ENCODE data around the gene ZG16.
"Not testable (repeated sequence)": the region's sequence is repeated elsewhere in the genome, so short reads cannot be mapped to it uniquely, and the experiment has no call there.

The ZG16 gene

DNA sequence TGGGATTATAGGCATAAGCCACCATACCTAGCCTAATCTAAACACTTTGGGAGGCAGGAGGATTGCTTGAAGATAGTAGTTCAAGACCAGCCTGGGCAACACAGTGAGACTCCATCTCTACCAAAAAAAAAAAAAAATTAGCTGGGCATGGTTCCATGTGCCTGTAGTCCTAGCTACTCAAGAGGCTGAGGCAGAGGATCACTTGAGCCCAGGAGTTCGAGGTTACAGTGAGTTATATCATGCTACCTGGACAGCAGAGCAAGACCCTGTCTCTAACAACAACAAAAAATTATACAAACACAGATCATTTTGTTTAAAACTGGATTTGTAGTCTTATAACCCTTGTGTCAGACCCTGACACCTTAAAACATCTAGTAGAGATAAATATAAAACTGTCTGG, 24.5 kb upstream of the ZG16 start:
- no peak overlapping the region for H3K27ac ChIP-seq (ENCODE audit: low read depth, low read length)
- no peaks in the 10 kb centered on the region for H3K4me1 ChIP-seq (ENCODE audit: control insufficient read depth, insufficient read depth, low read length, unreplicated experiment)
- no peaks in the 10 kb centered on the region for H3K79me2 ChIP-seq (ENCODE audit: control insufficient read depth, insufficient read depth, low read length, unreplicated experiment)
- H3K27me3 ChIP-seq (ENCODE audit: insufficient read depth, low read length): no peaks in the 10 kb centered on the region
- no peak overlapping the region for H2AFZ ChIP-seq (ENCODE audit: low read length, unreplicated experiment)
- no peak overlapping the region for H3K4me3 ChIP-seq (ENCODE audit: low read depth, low read length)
- no peaks in the 10 kb centered on the region for H3K36me3 ChIP-seq (ENCODE audit: insufficient read depth, low read length)

- Histone ChIP-seq H3K4me1 (ENCODE audit: control insufficient read depth, insufficient read depth, low read length, unreplicated experiment) (no peaks in the 10 kb centered on the region), H3K4me3 (ENCODE audit: low read depth, low read length) (no peak overlapping the region), H2AFZ (ENCODE audit: low read length, unreplicated experiment) (no peak overlapping the region), H3K79me2 (ENCODE audit: control insufficient read depth, insufficient read depth, low read length, unreplicated experiment) (no peaks in the 10 kb centered on the region), H3K27ac (ENCODE audit: low read depth, low read length) (no peak overlapping the region), H3K27me3 (ENCODE audit: insufficient read depth, low read length) (no peaks in the 10 kb centered on the region), H3K36me3 (ENCODE audit: insufficient read depth, low read length) (no peaks in the 10 kb centered on the region)
These were observed 21.4 kb upstream of the ZG16 start for GRCh38 chr16:29756654-29757053.

- not testable (repeated sequence) for H3K79me2 ChIP-seq (ENCODE audit: control insufficient read depth, insufficient read depth, low read length, unreplicated experiment); H2AFZ ChIP-seq (ENCODE audit: low read length, unreplicated experiment); H3K27ac ChIP-seq (ENCODE audit: low read depth, low read length); H3K36me3 ChIP-seq (ENCODE audit: insufficient read depth, low read length); H3K4me3 ChIP-seq (ENCODE audit: low read depth, low read length); H3K4me1 ChIP-seq (ENCODE audit: control insufficient read depth, insufficient read depth, low read length, unreplicated experiment); H3K27me3 ChIP-seq (ENCODE audit: insufficient read depth, low read length)
These were observed 21.0 kb upstream of the ZG16 start for GRCh38 chr16:29757086-29757485.

DNA sequence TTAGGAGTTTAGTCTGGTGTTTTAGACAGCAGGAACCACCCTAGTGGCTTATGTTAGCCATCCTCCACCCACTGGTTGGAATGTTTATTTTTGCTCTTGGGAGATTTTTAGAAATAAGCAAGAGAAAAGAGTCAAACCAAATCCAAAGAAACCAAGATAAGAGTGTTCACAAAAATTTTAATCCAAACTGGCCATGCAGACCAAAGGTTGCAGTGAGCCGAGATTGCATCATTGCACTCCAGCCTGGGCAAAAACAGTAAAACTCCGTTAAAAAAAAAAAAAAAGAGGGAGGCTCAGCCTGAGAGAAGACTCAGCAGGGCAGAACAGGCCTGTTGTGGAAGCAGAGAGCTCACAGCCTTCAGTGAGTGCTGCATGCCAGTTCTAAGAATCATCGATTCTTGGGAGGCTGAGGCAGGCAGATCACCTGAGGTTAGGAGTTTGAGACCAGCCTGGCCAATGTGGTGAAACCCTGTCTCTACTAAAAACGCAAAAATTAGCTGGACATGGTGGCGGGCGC, 20.0 kb upstream of the ZG16 start:
- no peak overlapping the region for H3K4me3 ChIP-seq (ENCODE audit: low read depth, low read length)
- no peak overlapping the region for H3K27ac ChIP-seq (ENCODE audit: low read depth, low read length)
- H3K27me3 ChIP-seq (ENCODE audit: insufficient read depth, low read length): no peaks in the 10 kb centered on the region
- H2AFZ ChIP-seq (ENCODE audit: low read length, unreplicated experiment): no peak overlapping the region
- H3K36me3 ChIP-seq (ENCODE audit: insufficient read depth, low read length): no peaks in the 10 kb centered on the region
- H3K4me1 ChIP-seq (ENCODE audit: control insufficient read depth, insufficient read depth, low read length, unreplicated experiment): no peaks in the 10 kb centered on the region
- H3K79me2 ChIP-seq (ENCODE audit: control insufficient read depth, insufficient read depth, low read length, unreplicated experiment): no peaks in the 10 kb centered on the region

DNA sequence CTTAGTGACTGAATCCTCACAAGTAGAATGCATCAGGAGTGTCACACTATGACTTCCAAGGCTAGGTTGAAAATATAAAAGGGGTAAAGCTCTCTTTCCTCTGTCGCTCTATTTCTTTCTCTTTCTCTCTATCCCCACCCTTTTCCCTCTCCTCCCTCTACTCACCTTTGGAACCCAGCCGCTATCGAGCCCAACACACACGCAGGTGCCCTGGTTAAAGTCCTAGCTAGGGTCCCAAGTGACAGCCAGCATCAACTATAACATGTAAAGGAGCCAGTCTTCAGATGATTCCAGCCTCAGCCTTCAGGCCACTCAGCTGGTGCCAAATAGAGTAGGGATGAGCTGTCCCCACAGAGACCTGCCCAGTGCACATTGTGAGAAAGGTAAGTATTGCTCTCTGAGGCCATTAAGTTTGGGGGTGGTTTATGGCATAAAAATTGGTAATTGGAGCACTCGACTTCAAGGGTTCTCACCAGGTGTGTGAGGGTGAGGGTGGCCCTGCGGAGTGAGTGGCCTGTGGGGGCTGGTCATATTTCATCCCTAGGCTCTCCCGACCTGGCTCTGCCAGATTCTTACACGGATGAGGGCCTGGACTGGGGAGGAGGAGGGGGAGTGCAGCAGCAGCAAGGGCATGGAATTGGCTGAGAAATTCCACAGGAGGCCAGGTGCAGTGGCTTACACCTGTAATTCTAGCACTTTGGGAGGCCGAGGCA, 17.3 kb upstream of the ZG16 start:
- Histone ChIP-seq H3K27me3 (ENCODE audit: insufficient read depth, low read length) (no peaks in the 10 kb centered on the region), H3K79me2 (ENCODE audit: control insufficient read depth, insufficient read depth, low read length, unreplicated experiment) (no peaks in the 10 kb centered on the region), H2AFZ (ENCODE audit: low read length, unreplicated experiment) (no peak overlapping the region), H3K36me3 (ENCODE audit: insufficient read depth, low read length) (no peaks in the 10 kb centered on the region), H3K4me1 (ENCODE audit: control insufficient read depth, insufficient read depth, low read length, unreplicated experiment) (no peaks in the 10 kb centered on the region), H3K27ac (ENCODE audit: low read depth, low read length) (no peak overlapping the region), H3K4me3 (ENCODE audit: low read depth, low read length) (no peak overlapping the region)

GRCh38 chr16:29761280-29761651, 16.8 kb upstream of the ZG16 start:
- not testable (repeated sequence) for H3K27ac ChIP-seq (ENCODE audit: low read depth, low read length); H2AFZ ChIP-seq (ENCODE audit: low read length, unreplicated experiment); H3K4me3 ChIP-seq (ENCODE audit: low read depth, low read length); H3K36me3 ChIP-seq (ENCODE audit: insufficient read depth, low read length); H3K4me1 ChIP-seq (ENCODE audit: control insufficient read depth, insufficient read depth, low read length, unreplicated experiment); H3K79me2 ChIP-seq (ENCODE audit: control insufficient read depth, insufficient read depth, low read length, unreplicated experiment); H3K27me3 ChIP-seq (ENCODE audit: insufficient read depth, low read length)

- no peaks in the 10 kb centered on the region for H3K27me3 ChIP-seq (ENCODE audit: insufficient read depth, low read length)
- H3K4me3 ChIP-seq (ENCODE audit: low read depth, low read length): no peak overlapping the region
- no peaks in the 10 kb centered on the region for H3K36me3 ChIP-seq (ENCODE audit: insufficient read depth, low read length)
- H3K27ac ChIP-seq (ENCODE audit: low read depth, low read length): no peak overlapping the region
- H3K4me1 ChIP-seq (ENCODE audit: control insufficient read depth, insufficient read depth, low read length, unreplicated experiment): no peaks in the 10 kb centered on the region
- no peak overlapping the region for H2AFZ ChIP-seq (ENCODE audit: low read length, unreplicated experiment)
- H3K79me2 ChIP-seq (ENCODE audit: control insufficient read depth, insufficient read depth, low read length, unreplicated experiment): no peaks in the 10 kb centered on the region
These were observed 16.2 kb upstream of the ZG16 start for GRCh38 chr16:29761882-29762281.

- Histone ChIP-seq H3K27ac (ENCODE audit: low read depth, low read length) (no peak overlapping the region), H3K36me3 (ENCODE audit: insufficient read depth, low read length) (no peaks in the 10 kb centered on the region), H3K4me3 (ENCODE audit: low read depth, low read length) (no peak overlapping the region), H3K79me2 (ENCODE audit: control insufficient read depth, insufficient read depth, low read length, unreplicated experiment) (no peaks in the 10 kb centered on the region), H3K4me1 (ENCODE audit: control insufficient read depth, insufficient read depth, low read length, unreplicated experiment) (no peaks in the 10 kb centered on the region), H2AFZ (ENCODE audit: low read length, unreplicated experiment) (no peak overlapping the region), H3K27me3 (ENCODE audit: insufficient read depth, low read length) (no peaks in the 10 kb centered on the region)
These were observed 14.7 kb upstream of the ZG16 start for GRCh38 chr16:29763326-29763725.

DNA sequence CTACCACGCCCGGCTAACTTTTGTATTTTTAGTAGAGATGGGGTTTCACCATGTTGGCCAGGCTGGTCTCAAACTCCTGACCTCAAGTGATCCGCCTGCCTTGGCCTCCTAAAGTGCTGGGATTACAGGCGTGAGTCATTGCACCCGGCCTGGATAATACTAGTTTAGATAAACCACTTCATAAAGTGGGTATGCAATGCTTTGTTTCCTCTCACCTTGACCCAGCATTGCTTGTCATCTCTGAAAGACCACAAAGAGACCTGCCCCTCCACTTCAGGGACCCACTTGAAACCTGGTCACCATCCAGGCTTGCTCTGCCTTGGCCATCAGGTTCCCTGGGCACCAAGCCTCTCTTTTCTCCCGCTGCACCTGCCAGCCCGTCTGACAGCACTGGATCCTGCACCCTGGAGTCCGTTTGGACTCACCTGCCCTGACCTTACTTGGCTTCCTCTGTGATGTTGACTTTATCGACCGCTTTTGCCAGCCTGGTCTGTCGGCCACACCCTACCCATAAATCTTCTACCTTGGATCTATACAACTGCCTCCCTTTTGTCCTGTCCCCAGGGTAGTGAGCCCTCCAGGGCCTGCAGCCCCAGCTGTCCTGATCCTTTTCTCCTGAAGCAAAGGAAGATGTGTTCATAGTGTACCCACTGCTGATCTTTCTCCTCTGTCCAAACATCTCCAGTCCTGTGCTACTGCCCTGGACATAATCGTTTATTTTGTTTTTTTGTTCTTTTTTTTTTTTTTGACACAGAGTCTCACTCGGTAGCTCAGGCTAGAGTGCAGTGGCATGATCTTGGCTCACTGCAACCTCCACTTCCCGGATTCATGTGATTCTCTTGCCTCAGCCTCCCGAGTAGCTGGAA, 12.7 kb upstream of the ZG16 start:
- Histone ChIP-seq H3K4me1 (ENCODE audit: control insufficient read depth, insufficient read depth, low read length, unreplicated experiment) (no peaks in the 10 kb centered on the region), H3K27me3 (ENCODE audit: insufficient read depth, low read length) (no peaks in the 10 kb centered on the region), H3K79me2 (ENCODE audit: control insufficient read depth, insufficient read depth, low read length, unreplicated experiment) (no peaks in the 10 kb centered on the region), H3K27ac (ENCODE audit: low read depth, low read length) (no peak overlapping the region), H3K36me3 (ENCODE audit: insufficient read depth, low read length) (no peaks in the 10 kb centered on the region), H3K4me3 (ENCODE audit: low read depth, low read length) (no peak overlapping the region), H2AFZ (ENCODE audit: low read length, unreplicated experiment) (no peak overlapping the region)

GRCh38 chr16:29766571-29766970, 11.5 kb upstream of the ZG16 start:
- Histone ChIP-seq H3K4me1 (ENCODE audit: control insufficient read depth, insufficient read depth, low read length, unreplicated experiment) (no peaks in the 10 kb centered on the region), H3K4me3 (ENCODE audit: low read depth, low read length) (no peak overlapping the region), H3K36me3 (ENCODE audit: insufficient read depth, low read length) (no peaks in the 10 kb centered on the region), H3K79me2 (ENCODE audit: control insufficient read depth, insufficient read depth, low read length, unreplicated experiment) (no peaks in the 10 kb centered on the region), H2AFZ (ENCODE audit: low read length, unreplicated experiment) (no peak overlapping the region), H3K27ac (ENCODE audit: low read depth, low read length) (no peak overlapping the region), H3K27me3 (ENCODE audit: insufficient read depth, low read length) (no peaks in the 10 kb centered on the region)

- H3K27ac ChIP-seq (ENCODE audit: low read depth, low read length): no peak overlapping the region
- no peaks in the 10 kb centered on the region for H3K79me2 ChIP-seq (ENCODE audit: control insufficient read depth, insufficient read depth, low read length, unreplicated experiment)
- no peaks in the 10 kb centered on the region for H3K36me3 ChIP-seq (ENCODE audit: insufficient read depth, low read length)
- no peaks in the 10 kb centered on the region for H3K27me3 ChIP-seq (ENCODE audit: insufficient read depth, low read length)
- no peak overlapping the region for H3K4me3 ChIP-seq (ENCODE audit: low read depth, low read length)
- H3K4me1 ChIP-seq (ENCODE audit: control insufficient read depth, insufficient read depth, low read length, unreplicated experiment): no peaks in the 10 kb centered on the region
- H2AFZ ChIP-seq (ENCODE audit: low read length, unreplicated experiment): no peak overlapping the region
These were observed 11.0 kb upstream of the ZG16 start for GRCh38 chr16:29767062-29767461.

Measured in ACC112 (cell line).